Endothelial cell of umbilical vein (primary cell): ENCODE results near the gene BCOR. TPM values are rescaled to one million over a fixed set of nuclear protein-coding genes. Genes with fewer than 3 reads are reported as not detected.

Experiments used
- BruUV-seq: library from RNA; stranded (reverse); fragments of 400-500 nt; replicated peaks from 2 replicates; lab custom pipeline; 2021; lab: Mats Ljungman, UMichigan
- CTCF ChIA-PET: fragments of 300-600, 350-600 bp; sonication (Branson Sonifier 250); formaldehyde crosslinking; loops from one replicate; lab custom pipeline; 2021; ENCODE audit warnings: antibody characterized with exemption, inconsistent platforms; lab: Charles Lee
- POLR2A ChIA-PET: fragments of 300-600, 350-600 bp; sonication (Branson Sonifier 250); formaldehyde crosslinking; loops from one replicate; lab custom pipeline; 2021; ENCODE audit warnings: antibody characterized with exemption, inconsistent platforms; lab: Charles Lee
- DNase-seq: peaks from one replicate; pipeline ENCODE4 v3.0.0-alpha.2; 2011; ENCODE audit warnings: low read depth, low spot score
- FAIRE-seq: peaks from 2 replicates; lab custom pipeline; 2011; peaks lifted over from hg19 to GRCh38; lab: Jason Lieb, UNC
- H2AFZ ChIP-seq: 2 replicates; pipeline ENCODE4 v1.6.0; 2012; ENCODE audit warnings: low read depth, low read length, control low read depth, inconsistent platforms
- H3K27ac ChIP-seq: 2 replicates; pipeline ENCODE4 v1.5.1; 2011; ENCODE audit warnings: low read depth, mild to moderate bottlenecking, control low read depth, low read length, moderate library complexity; ENCODE audit not compliant: insufficient read depth
- H3K27me3 ChIP-seq, 2 experiments: 2 replicates each; pipeline versions ENCODE4 v1.6.0 to v1.6.1; 2011; ENCODE audit warnings: low read length in 2 of 2, mixed read lengths in 1 of 2; ENCODE audit not compliant: control insufficient read depth in 2 of 2, insufficient read depth in 2 of 2
- H3K36me3 ChIP-seq, 2 experiments: 2 replicates in 1 of 2; 3 replicates in 1 of 2; pipeline ENCODE4 v1.5.1; 2011; ENCODE audit warnings: low read length in 2 of 2, mild to moderate bottlenecking in 1 of 2, moderate library complexity in 1 of 2; ENCODE audit not compliant: control insufficient read depth in 2 of 2, insufficient read depth in 2 of 2; ENCODE audit errors: extremely low read depth in 1 of 2
- H3K4me1 ChIP-seq: 3 replicates; pipeline ENCODE4 v1.5.1; 2011; ENCODE audit warnings: mild to moderate bottlenecking, low read length; ENCODE audit not compliant: control insufficient read depth, insufficient read depth; ENCODE audit errors: extremely low read depth
- H3K4me2 ChIP-seq: 2 replicates; pipeline ENCODE4 v1.6.1; 2011; ENCODE audit warnings: low read length, control low read depth, mixed read lengths; ENCODE audit not compliant: insufficient read depth
- H3K4me3 ChIP-seq, 3 experiments: fragments of 200-600 bp in 1 of 3; sonication (generic), shearing (Covaris generic) in 1 of 3; replicated peaks in 1 of 3; 2 replicates each; pipeline ENCODE4 v1.5.1; 2011 to 2016; ENCODE audit warnings: control low read depth in 3 of 3, low read length in 3 of 3, mild to moderate bottlenecking in 2 of 3, inconsistent platforms in 1 of 3, low read depth in 1 of 3, moderate library complexity in 1 of 3; ENCODE audit not compliant: insufficient read depth in 1 of 3
- H3K79me2 ChIP-seq: 2 replicates; pipeline ENCODE4 v1.6.0; 2012; ENCODE audit warnings: low read length, inconsistent platforms; ENCODE audit not compliant: control insufficient read depth, insufficient read depth
- H3K9ac ChIP-seq: replicated peaks from 2 replicates; pipeline ENCODE3; 2011; ENCODE audit warnings: low read length, control low read depth; ENCODE audit not compliant: insufficient read depth; ENCODE audit errors: extremely low read depth
- H3K9me1 ChIP-seq: replicated peaks from 3 replicates; pipeline ENCODE4 v1.6.0; 2011; ENCODE audit warnings: mild to moderate bottlenecking, low read length; ENCODE audit not compliant: control insufficient read depth, insufficient read depth; ENCODE audit errors: extremely low read depth
- H3K9me3 ChIP-seq: replicated peaks from 2 replicates; pipeline ENCODE4 v1.5.1; 2012; ENCODE audit warnings: low read length, inconsistent platforms; ENCODE audit not compliant: control insufficient read depth, insufficient read depth
- H4K20me1 ChIP-seq: replicated peaks from 2 replicates; pipeline ENCODE3; 2011; ENCODE audit warnings: mild to moderate bottlenecking, low read length; ENCODE audit not compliant: control insufficient read depth, insufficient read depth; ENCODE audit errors: extremely low read depth
- EZH2 ChIP-seq: IDR thresholded peaks from 2 replicates; pipeline ENCODE4 v1.6.1; 2012; ENCODE audit warnings: borderline replicate concordance, low read depth, mild to moderate bottlenecking, moderate library complexity, low read length, inconsistent platforms; ENCODE audit not compliant: severe bottlenecking
- JUN ChIP-seq: IDR thresholded peaks from 2 replicates; pipeline ENCODE4 v1.6.1; 2011; ENCODE audit warnings: borderline replicate concordance, low read depth; ENCODE audit not compliant: insufficient read length, insufficient read depth
- MYC ChIP-seq: IDR thresholded peaks from one replicate; pipeline ENCODE4 v1.6.1; 2011; ENCODE audit warnings: mild to moderate bottlenecking, low read depth, low read length
- POLR2AphosphoS5 ChIP-seq: IDR thresholded peaks from 2 replicates; pipeline ENCODE4 v1.6.1; 2012; ENCODE audit warnings: low read depth, mild to moderate bottlenecking, control low read depth, low read length, moderate library complexity; ENCODE audit not compliant: insufficient read depth
- dilution Hi-C: fragments of 300-500 bp; cut with MboI; formaldehyde crosslinking; loops from one replicate; pipeline ENCODE4 v1.15.0; 2019; ENCODE audit warnings: low sequenced_read_pairs; ENCODE audit not compliant: extremely low pct_ligation_motif_present
- intact Hi-C: fragments of 100-400 bp; cut with micrococcal nuclease; formaldehyde crosslinking; loops from one replicate; pipeline ENCODE4 v1.10.0; 2022
- polyA plus RNA-seq, 4 experiments: library from polyadenylated mRNA; depleted of rRNA in 3 of 4; stranded (reverse) in 3 of 4; unstranded in 1 of 4; fragments of >200 nt; gene quantifications; 2 replicates each; pipeline versions ENCODE4 v1.2.1 to v1.2.3, GENCODE V29; 2011 to 2012; ENCODE audit warnings: missing spikeins in 1 of 4
- total RNA-seq: library from RNA; stranded (reverse); gene quantifications from 2 replicates; pipeline ENCODE4 v1.2.3, GENCODE V29; 2021

Gene BCOR
- total and polyA plus RNA-seq, 2 donors (not counting 3 experiments of a cell fraction or from before 2014, with no cell fraction given) = 10.1 to 24.2 TPM

- Histone ChIP-seq H3K9ac (no peak overlapping the region), H3K4me3 (no peak overlapping the region), H4K20me1 (no peaks in the 10 kb centered on the region), H2AFZ (no peak overlapping the region), H3K27me3 (no peaks in the 10 kb centered on the region), H3K4me2 (no peak overlapping the region), H3K9me1 (no peaks in the 10 kb centered on the region), H3K27ac (no peak overlapping the region), H3K9me3 (no peaks in the 10 kb centered on the region), H3K36me3 (no peaks in the 10 kb centered on the region), H3K4me1 (no peaks in the 10 kb centered on the region), H3K79me2 (no peaks in the 10 kb centered on the region)
- no peak for TF ChIP-seq JUN
- no peak for TF ChIP-seq MYC
- no peak for TF ChIP-seq EZH2
- intact Hi-C loops (no loop called here), dilution Hi-C loops (no loop called here)
- CTCF ChIA-PET = no interaction called here
- FAIRE-seq (no peak), DNase-seq (no peak)
- no TSS peak for BruUV-seq
- POLR2A ChIA-PET = no interaction called here
Measured at GRCh38 chrX:40030205-40030604, 67.6 kb downstream of the BCOR start.

GRCh38 chrX:40022421-40022820 is 75.3 kb downstream of the BCOR start:
- no peaks in the 10 kb centered on the region for H3K9me1 ChIP-seq
- ChIA-PET POLR2A (no interaction called here), CTCF (interaction anchor here (0.7 kb wide), 1 partner anchor 46 kb away, joined by 3 read pairs; no protein-coding TSS in a partner anchor)
- H3K27me3 ChIP-seq = no peaks in the 10 kb centered on the region
- peak; percentile 78 for FAIRE-seq
- no peak overlapping the region for H3K4me3 ChIP-seq
- no peak overlapping the region for H3K9ac ChIP-seq
- no peaks in the 10 kb centered on the region for H3K36me3 ChIP-seq
- H3K4me1 ChIP-seq = peaks cover 7% of the 10 kb centered on the region
- TF ChIP-seq JUN (no peak), POLR2AphosphoS5 (no peak)
- H3K4me2 ChIP-seq = no peak overlapping the region
- H4K20me1 ChIP-seq = no peaks in the 10 kb centered on the region
- H3K9me3 ChIP-seq = no peaks in the 10 kb centered on the region
- DNase-seq = no peak
- H3K79me2 ChIP-seq = no peaks in the 10 kb centered on the region
- no peak overlapping the region for H2AFZ ChIP-seq
- BruUV-seq = no TSS peak
- intact Hi-C loops = no loop called here
- dilution Hi-C loops = no loop called here
- H3K27ac ChIP-seq = no peak overlapping the region
